Osteocyte (in vitro differentiated cells): ENCODE results near the gene MYCBPAP. TPM values are rescaled to one million over a fixed set of nuclear protein-coding genes. Genes with fewer than 3 reads are reported as not detected.

ENCODE experiments used
- DNase-seq: peaks from one replicate; pipeline ENCODE4 v3.0.0; 2021; ENCODE audit warnings: mixed read lengths; ENCODE audit not compliant: unreplicated experiment; ENCODE audit errors: extremely low spot score
- H3K27ac Mint-ChIP-seq: one replicate; pipeline ENCODE4 v1.8.0; 2021; ENCODE audit warnings: mild to moderate bottlenecking, mixed read lengths; ENCODE audit not compliant: unreplicated experiment
- H3K27me3 Mint-ChIP-seq: one replicate; pipeline ENCODE4 v1.8.0; 2021; ENCODE audit warnings: mixed read lengths; ENCODE audit not compliant: unreplicated experiment
- H3K36me3 Mint-ChIP-seq: one replicate; pipeline ENCODE4 v1.8.0; 2021; ENCODE audit warnings: mixed read lengths; ENCODE audit not compliant: unreplicated experiment
- H3K4me1 Mint-ChIP-seq: one replicate; pipeline ENCODE4 v1.8.0; 2021; ENCODE audit warnings: mixed read lengths; ENCODE audit not compliant: unreplicated experiment
- H3K4me3 Mint-ChIP-seq: one replicate; pipeline ENCODE4 v1.8.0; 2021; ENCODE audit warnings: mild to moderate bottlenecking, moderate library complexity, mixed read lengths; ENCODE audit not compliant: unreplicated experiment
- H3K9me3 Mint-ChIP-seq: one replicate; pipeline ENCODE4 v1.8.0; 2021; ENCODE audit warnings: mixed read lengths; ENCODE audit not compliant: unreplicated experiment
- CTCF ChIP-seq: fragments of 200-600 bp; sonication (generic); IDR thresholded peaks from 2 replicates; pipeline ENCODE4 v1.5.0; 2021; ENCODE audit warnings: antibody characterized with exemption, mild to moderate bottlenecking, moderate library complexity
- total RNA-seq: library from RNA; stranded (reverse); gene quantifications from 2 replicates; pipeline ENCODE4 v1.2.1, GENCODE V29; 2021

MYCBPAP gene
- total RNA-seq, 1 donor from 2014 or later = 0.46 TPM

- no peak within 1 kb of the TSS for H3K27ac Mint-ChIP-seq
Measured at GRCh38 chr17:50468304-50469207, 39.7 kb upstream of the MYCBPAP start, which contains the start of gene CHAD. TSS of gene CHAD (minus strand) at chr17:50468880. CDS start at chr17:50468813, 67 bp downstream.

GRCh38 chr17:50469208-50469605 lies 39.0 kb upstream of the MYCBPAP start:
- Mint-ChIP-seq H3K4me1 (no peaks in the 10 kb centered on the region), H3K4me3 (no peak overlapping the region), H3K9me3 (no peaks in the 10 kb centered on the region), H3K27ac (no peak overlapping the region), H3K27me3 (no peaks in the 10 kb centered on the region), H3K36me3 (no peaks in the 10 kb centered on the region)
- no peak for TF ChIP-seq CTCF
- DNase-seq = no peak

More at GRCh38 chr17:50468304-50469207, 39.7 kb upstream of the MYCBPAP start, which contains the start of gene CHAD:
- H3K9me3 Mint-ChIP-seq = no peaks in the 10 kb centered on the region
- no peak for DNase-seq
- no peaks in the 10 kb centered on the region for H3K36me3 Mint-ChIP-seq
- H3K27me3 Mint-ChIP-seq = no peaks in the 10 kb centered on the region
- no peak for TF ChIP-seq CTCF
- no peaks in the 10 kb centered on the region for H3K4me1 Mint-ChIP-seq
- H3K4me3 Mint-ChIP-seq = no peak within 1 kb of the TSS

GRCh38 chr17:50469671-50470305 lies 38.5 kb upstream of the MYCBPAP start:
- DNase-seq = no peak
- TF ChIP-seq CTCF = no peak
- H3K27me3 Mint-ChIP-seq = no peaks in the 10 kb centered on the region
- no peaks in the 10 kb centered on the region for H3K4me1 Mint-ChIP-seq
- no peak overlapping the region for H3K27ac Mint-ChIP-seq
- H3K36me3 Mint-ChIP-seq = no peaks in the 10 kb centered on the region
- no peaks in the 10 kb centered on the region for H3K9me3 Mint-ChIP-seq
- no peak overlapping the region for H3K4me3 Mint-ChIP-seq

GRCh38 chr17:50470426-50470825 lies 37.8 kb upstream of the MYCBPAP start:
- Mint-ChIP-seq H3K27me3 (no peaks in the 10 kb centered on the region), H3K36me3 (no peaks in the 10 kb centered on the region), H3K4me3 (no peak overlapping the region), H3K4me1 (no peaks in the 10 kb centered on the region), H3K9me3 (no peaks in the 10 kb centered on the region), H3K27ac (no peak overlapping the region)
- TF ChIP-seq CTCF = no peak
- no peak for DNase-seq
